SK-N-SH treated with all-trans-retinoic acid at 6 μM for 48 hours (cell line): Measurements from ENCODE around the gene TTC33.

Experiments
- BACH2 ChIP-seq: fragments of 250-450 bp; sonication (Bioruptor Pico); IDR thresholded peaks from 2 replicates; pipeline ENCODE4 v1.9.0; 2021; ENCODE audit warnings: mild to moderate bottlenecking, borderline replicate concordance
- CREB5 ChIP-seq: fragments of 250-450 bp; sonication (Bioruptor Pico); IDR thresholded peaks from 2 replicates; pipeline ENCODE4 v1.5.1; 2020; ENCODE audit warnings: low read depth, mild to moderate bottlenecking, moderate library complexity
- ESRRG ChIP-seq: fragments of 250-450 bp; sonication (Bioruptor Pico); IDR thresholded peaks from 2 replicates; pipeline ENCODE4 v1.6.1; 2021; ENCODE audit warnings: mild to moderate bottlenecking
- ISL1 ChIP-seq: fragments of 250-450 bp; sonication (Bioruptor Pico); IDR thresholded peaks from 2 replicates; pipeline ENCODE4 v2.1.2; 2022; ENCODE audit warnings: mild to moderate bottlenecking, moderate library complexity
- PPARA ChIP-seq: fragments of 250-450 bp; sonication (Bioruptor Pico); IDR thresholded peaks from 2 replicates; pipeline ENCODE4 v1.5.0; 2020; ENCODE audit warnings: mild to moderate bottlenecking, borderline replicate concordance
- TOX ChIP-seq: fragments of 250-450 bp; sonication (Bioruptor Pico); IDR thresholded peaks from 2 replicates; pipeline ENCODE4 v1.8.0; 2021; ENCODE audit warnings: mild to moderate bottlenecking, moderate library complexity, borderline replicate concordance
- ZC3H10 ChIP-seq: fragments of 250-450 bp; sonication (Bioruptor Pico); IDR thresholded peaks from 2 replicates; pipeline ENCODE4 v1.5.1; 2021; ENCODE audit warnings: mild to moderate bottlenecking, moderate library complexity
- ZFP30 ChIP-seq: fragments of 450-650 bp; formaldehyde crosslinking; IDR thresholded peaks from 2 replicates; pipeline ENCODE4 v1.5.0; 2022; ENCODE audit warnings: mild to moderate bottlenecking, moderate library complexity
- ZNF565 ChIP-seq: fragments of 450-650 bp; formaldehyde crosslinking; conservative IDR thresholded peaks from 2 replicates; pipeline ENCODE4 v1.5.0; 2020; ENCODE audit warnings: low read depth, mild to moderate bottlenecking, moderate library complexity
- ZNF70 ChIP-seq: fragments of 450-650 bp; formaldehyde crosslinking; IDR thresholded peaks from 2 replicates; pipeline ENCODE4 v1.5.0; 2020; ENCODE audit warnings: mild to moderate bottlenecking, moderate library complexity
- TF ChIP-seq, protein P1 (sequence below): fragments of 250-450 bp; sonication (Bioruptor Pico); IDR thresholded peaks from 2 replicates; pipeline ENCODE4 v1.8.0; 2020; ENCODE audit warnings: mild to moderate bottlenecking, moderate library complexity, borderline replicate concordance
- TF ChIP-seq, protein P2 (sequence below): fragments of 250-450 bp; sonication (Bioruptor Pico); IDR thresholded peaks from 2 replicates; pipeline ENCODE4 v1.8.0; 2021; ENCODE audit warnings: low read depth, mild to moderate bottlenecking, moderate library complexity, borderline replicate concordance

DNA sequence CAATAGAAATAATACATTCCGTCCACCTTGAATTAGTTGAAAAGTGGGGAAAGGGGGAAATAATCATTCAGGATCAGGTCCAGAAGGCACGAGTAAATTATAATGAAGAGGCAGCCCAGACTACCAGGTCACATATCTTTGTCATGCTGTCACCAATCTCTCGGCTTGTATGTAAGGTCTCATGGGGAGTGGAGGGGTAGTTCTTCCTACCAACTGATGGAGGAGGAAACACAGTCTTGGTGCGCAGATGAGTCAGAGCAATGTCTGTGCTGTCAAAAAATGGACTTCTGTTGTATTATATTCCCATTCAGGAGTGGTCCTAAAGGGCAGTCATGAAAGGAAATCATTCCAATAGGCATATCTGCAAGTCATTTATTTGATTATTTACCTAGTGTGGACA, 240.3 kb downstream of the TTC33 start:
- TF ChIP-seq ESRRG (CRISPR knock-in tag) (no peak), TOX (CRISPR knock-in tag) (no peak), ZFP30 (CRISPR knock-in tag) (no peak), CREB5 (CRISPR knock-in tag) (no peak), ZNF565 (CRISPR knock-in tag) (no peak), ZNF70 (CRISPR knock-in tag) (no peak), ISL1 (CRISPR knock-in tag) (no peak), ZC3H10 (CRISPR knock-in tag) (no peak), PPARA (CRISPR knock-in tag) (no peak), BACH2 (no peak)
- TF ChIP-seq, protein P1, sequence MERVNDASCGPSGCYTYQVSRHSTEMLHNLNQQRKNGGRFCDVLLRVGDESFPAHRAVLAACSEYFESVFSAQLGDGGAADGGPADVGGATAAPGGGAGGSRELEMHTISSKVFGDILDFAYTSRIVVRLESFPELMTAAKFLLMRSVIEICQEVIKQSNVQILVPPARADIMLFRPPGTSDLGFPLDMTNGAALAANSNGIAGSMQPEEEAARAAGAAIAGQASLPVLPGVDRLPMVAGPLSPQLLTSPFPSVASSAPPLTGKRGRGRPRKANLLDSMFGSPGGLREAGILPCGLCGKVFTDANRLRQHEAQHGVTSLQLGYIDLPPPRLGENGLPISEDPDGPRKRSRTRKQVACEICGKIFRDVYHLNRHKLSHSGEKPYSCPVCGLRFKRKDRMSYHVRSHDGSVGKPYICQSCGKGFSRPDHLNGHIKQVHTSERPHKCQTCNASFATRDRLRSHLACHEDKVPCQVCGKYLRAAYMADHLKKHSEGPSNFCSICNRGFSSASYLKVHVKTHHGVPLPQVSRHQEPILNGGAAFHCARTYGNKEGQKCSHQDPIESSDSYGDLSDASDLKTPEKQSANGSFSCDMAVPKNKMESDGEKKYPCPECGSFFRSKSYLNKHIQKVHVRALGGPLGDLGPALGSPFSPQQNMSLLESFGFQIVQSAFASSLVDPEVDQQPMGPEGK (CRISPR knock-in tag): no peak
- TF ChIP-seq, protein P2, sequence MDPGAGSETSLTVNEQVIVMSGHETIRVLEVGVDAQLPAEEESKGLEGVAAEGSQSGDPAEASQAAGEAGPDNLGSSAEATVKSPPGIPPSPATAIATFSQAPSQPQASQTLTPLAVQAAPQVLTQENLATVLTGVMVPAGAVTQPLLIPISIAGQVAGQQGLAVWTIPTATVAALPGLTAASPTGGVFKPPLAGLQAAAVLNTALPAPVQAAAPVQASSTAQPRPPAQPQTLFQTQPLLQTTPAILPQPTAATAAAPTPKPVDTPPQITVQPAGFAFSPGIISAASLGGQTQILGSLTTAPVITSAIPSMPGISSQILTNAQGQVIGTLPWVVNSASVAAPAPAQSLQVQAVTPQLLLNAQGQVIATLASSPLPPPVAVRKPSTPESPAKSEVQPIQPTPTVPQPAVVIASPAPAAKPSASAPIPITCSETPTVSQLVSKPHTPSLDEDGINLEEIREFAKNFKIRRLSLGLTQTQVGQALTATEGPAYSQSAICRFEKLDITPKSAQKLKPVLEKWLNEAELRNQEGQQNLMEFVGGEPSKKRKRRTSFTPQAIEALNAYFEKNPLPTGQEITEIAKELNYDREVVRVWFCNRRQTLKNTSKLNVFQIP: no peak
